Activated CD4-positive, alpha-beta T cell treated with anti-CD3 and anti-CD28 coated beads, Interleukin-2, Interleukin-4, amounts not matched to agents 100 ng/mL and 50 ng/mL, durations not matched to agents 16 hours and 8 hours (primary cell): ENCODE results near the gene SPN.
"Not testable (repeated sequence)": the region's sequence is repeated elsewhere in the genome, so short reads cannot be mapped to it uniquely, and the experiment has no call there.

ENCODE experiments used
- DNase-seq: peaks from one replicate; pipeline ENCODE4 v3.0.0-alpha.2; 2020; ENCODE audit warnings: low spot score

Gene SPN

GRCh38 chr16:29701214-29701555 is 38.1 kb downstream of the SPN start:
- DNase-seq = no peak

- DNase-seq = peak; percentile 45
Measured at GRCh38 chr16:29702269-29702668, 39.2 kb downstream of the SPN start.

- DNase-seq = no peak
Measured at GRCh38 chr16:29705030-29705429, 42.0 kb downstream of the SPN start.

GRCh38 chr16:29707160-29707559 is 44.1 kb downstream of the SPN start:
- DNase-seq = not testable (repeated sequence)

- DNase-seq = no peak
Measured at GRCh38 chr16:29708917-29709600, 46.0 kb downstream of the SPN start.

- DNase-seq = not testable (repeated sequence)
Measured at GRCh38 chr16:29709657-29710056, 46.6 kb downstream of the SPN start.

DNA sequence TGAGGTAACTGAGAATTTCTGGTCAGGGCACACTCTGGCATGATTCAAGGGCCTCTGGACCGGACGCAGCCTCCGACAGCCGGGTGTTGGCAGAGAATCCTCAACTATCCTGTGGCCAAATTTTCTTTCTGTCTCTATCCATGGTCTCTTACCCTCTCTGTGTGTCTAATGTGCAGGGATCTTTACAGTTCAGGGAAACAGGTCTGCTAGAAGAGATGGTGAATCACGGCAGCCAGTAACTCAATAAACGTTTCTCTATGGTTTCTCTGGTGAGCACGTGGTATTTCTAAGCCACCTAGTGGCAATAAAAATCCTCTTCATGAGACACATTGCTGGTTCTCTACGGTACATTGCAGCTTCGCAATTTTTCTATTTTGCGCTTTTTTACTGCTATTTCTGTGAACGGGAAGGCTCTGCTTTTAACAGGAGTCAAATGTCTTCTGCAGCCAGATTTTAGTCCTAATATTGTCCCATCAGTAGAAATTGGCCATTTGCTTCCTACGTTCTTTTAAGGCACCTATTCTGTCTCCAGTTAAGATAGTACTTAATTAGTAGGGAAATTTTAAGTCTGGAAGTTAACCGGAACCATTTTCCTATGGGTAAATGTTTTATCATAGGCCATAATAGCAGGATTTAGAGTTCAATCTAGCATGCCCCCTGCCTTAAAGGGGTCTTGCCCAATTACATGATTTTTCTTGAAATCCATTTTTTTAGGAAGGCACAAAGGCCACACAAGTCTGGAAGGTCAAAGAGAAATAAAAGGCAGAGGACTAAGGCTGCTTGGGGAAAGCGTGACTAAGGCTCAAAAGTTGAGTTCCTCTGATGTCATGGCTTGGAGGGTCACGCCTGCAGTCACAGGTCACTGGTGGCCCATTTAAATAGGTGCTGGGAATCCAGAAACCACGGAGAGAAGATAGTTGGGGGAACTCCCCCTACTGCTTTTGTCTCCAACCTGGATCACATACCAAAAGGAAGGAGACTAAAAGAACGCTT is 47.5 kb downstream of the SPN start:
- peak; percentile 77 for DNase-seq

DNA sequence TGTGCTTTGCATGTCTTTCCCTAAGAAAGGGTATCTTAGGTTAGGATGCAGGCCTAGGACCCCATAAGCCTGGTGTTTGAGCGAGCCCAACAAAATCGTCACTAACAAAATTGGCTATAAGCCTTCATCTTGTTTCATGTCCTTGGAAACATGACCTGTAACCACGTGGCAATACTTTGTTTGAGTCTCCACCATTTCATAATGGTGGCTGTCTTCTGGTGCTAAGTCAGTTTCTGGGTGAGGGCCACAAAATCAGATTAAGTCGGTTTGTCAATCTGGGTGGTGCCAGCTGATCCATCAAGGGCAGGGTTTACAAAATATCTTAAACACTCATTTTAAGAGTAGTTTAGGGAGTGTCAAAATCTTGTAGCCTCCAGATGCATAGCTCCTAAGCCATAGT is 49.8 kb downstream of the SPN start:
- DNase-seq = no peak

DNA sequence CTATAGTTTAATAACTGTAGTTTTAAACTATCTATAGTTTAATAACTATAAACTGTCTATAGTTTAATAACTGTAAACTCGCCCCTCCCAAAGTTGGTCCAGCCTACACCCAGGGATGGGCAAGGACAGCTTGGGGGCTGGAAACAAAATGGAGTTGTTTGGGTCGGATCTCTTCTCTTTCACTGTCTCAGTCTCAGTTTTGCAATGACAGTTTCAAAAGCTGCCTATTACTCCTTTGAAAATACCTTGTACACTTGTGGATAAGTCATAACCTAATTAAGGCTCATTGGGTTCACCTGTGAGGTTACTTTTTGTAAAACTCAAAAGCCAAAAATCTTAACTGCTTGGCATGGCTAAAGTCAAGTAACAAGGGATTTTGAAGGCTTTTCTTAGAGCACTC is 51.3 kb downstream of the SPN start:
- no peak for DNase-seq

- DNase-seq = no peak
Measured at GRCh38 chr16:29714972-29715371, 51.9 kb downstream of the SPN start.

GRCh38 chr16:29717113-29717512 is 54.1 kb downstream of the SPN start:
- no peak for DNase-seq

DNA sequence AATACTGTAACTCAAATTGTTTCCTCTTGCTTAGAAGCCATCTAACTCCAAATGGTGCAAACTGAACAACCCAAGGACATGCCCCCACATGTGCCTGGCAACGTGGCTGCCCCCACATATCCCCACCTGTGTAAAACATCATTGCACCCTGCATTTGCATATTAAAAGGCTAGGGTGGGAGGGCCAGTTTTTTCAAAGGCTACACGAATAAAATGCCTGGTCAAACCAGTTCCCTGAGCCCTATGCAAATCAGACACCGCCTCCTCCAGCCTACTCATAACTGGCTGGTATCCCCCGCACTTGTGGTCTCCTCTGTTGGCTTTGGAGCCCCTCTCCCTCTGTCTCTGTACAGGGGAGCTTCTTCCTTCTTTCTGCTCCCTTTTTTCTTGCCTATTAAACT is 56.0 kb downstream of the SPN start:
- no peak for DNase-seq
